ENCODE measurements around the gene DMD.

Gene DMD

GRCh38 chrX:32933548-32933947, 277.8 kb downstream of the DMD start:
- no peak overlapping the region for H3K27ac ChIP-seq
- TF ChIP-seq CTCF (conservative IDR thresholded peaks at IDR 0.05): no peak

- TF ChIP-seq CTCF (conservative IDR thresholded peaks at IDR 0.05): no peak
Observed at GRCh38 chrX:32929040-32929439, 282.3 kb downstream of the DMD start.

GRCh38 chrX:32896088-32896487, 315.3 kb downstream of the DMD start:
- TF ChIP-seq CTCF (conservative IDR thresholded peaks at IDR 0.05): no peak
- H3K27ac ChIP-seq: no peak overlapping the region

More at GRCh38 chrX:32929040-32929439, 282.3 kb downstream of the DMD start:
- H3K27ac ChIP-seq: no peak overlapping the region

- no peak for TF ChIP-seq CTCF (conservative IDR thresholded peaks at IDR 0.05)
- no peak overlapping the region for H3K27ac ChIP-seq
Observed at GRCh38 chrX:32894679-32895078, 316.7 kb downstream of the DMD start.

- TF ChIP-seq CTCF (conservative IDR thresholded peaks at IDR 0.05): no peak
- H3K27ac ChIP-seq: no peak overlapping the region
Observed at GRCh38 chrX:32893751-32894150, 317.6 kb downstream of the DMD start.

GRCh38 chrX:32877592-32877991, 333.8 kb downstream of the DMD start:
- H3K27ac ChIP-seq: no peak overlapping the region
- no peak for TF ChIP-seq CTCF (conservative IDR thresholded peaks at IDR 0.05)

GRCh38 chrX:32874839-32875238, 336.5 kb downstream of the DMD start:
- no peak for TF ChIP-seq CTCF (conservative IDR thresholded peaks at IDR 0.05)
- H3K27ac ChIP-seq: no peak overlapping the region

GRCh38 chrX:32873786-32874185, 337.6 kb downstream of the DMD start:
- H3K27ac ChIP-seq: no peak overlapping the region
- no peak for TF ChIP-seq CTCF (conservative IDR thresholded peaks at IDR 0.05)

Data from VCaP (cell line).